Gastroesophageal sphincter (tissue), 4 donors: ENCODE measurements around the gene CSAD. TPM values are rescaled to one million over a fixed set of nuclear protein-coding genes. Genes with fewer than 3 reads are reported as not detected.

Experiments used
- ATAC-seq: fragments of 150-250 bp; one replicate; pipeline ENCODE4 v1.9.1; 2016; ENCODE audit warnings: mild to moderate bottlenecking, moderate library complexity
- H3K27ac ChIP-seq, 4 donors: fragments of 200-600 bp; sonication (generic) in 3 of 4; 1 replicate in 3 of 4; 2 replicates in 1 of 4; pipeline ENCODE4 v1.5.1; 2016 to 2019
- H3K27me3 ChIP-seq: fragments of 200-600 bp; sonication (generic); one replicate; pipeline ENCODE4 v1.5.1; 2019
- H3K36me3 ChIP-seq, 2 donors: fragments of 200-600 bp; sonication (generic); one replicate each; pipeline ENCODE4 v1.5.1; 2019; ENCODE audit warnings: control low read depth in 1 of 2
- H3K4me1 ChIP-seq, 3 donors: fragments of 200-600 bp; sonication (generic); 1 replicate in 2 of 3; 2 replicates in 1 of 3; pipeline ENCODE4 v1.5.1; 2016 to 2019; ENCODE audit warnings: control low read depth in 2 of 3
- H3K4me3 ChIP-seq, 2 donors: fragments of 200-600 bp; sonication (generic); one replicate each; pipeline ENCODE4 v1.5.1; 2019; ENCODE audit warnings: mild to moderate bottlenecking in 1 of 2, moderate library complexity in 1 of 2
- H3K9me3 ChIP-seq, 3 donors: fragments of 200-600 bp; sonication (generic); one replicate each; pipeline ENCODE4 v1.5.1; 2017 to 2019; ENCODE audit warnings: control low read depth in 2 of 3
- CTCF ChIP-seq, 4 experiments: fragments of 200-600 bp in 2 of 4; fragments of 450-650 bp in 2 of 4; sonication (generic) in 1 of 4; IDR thresholded peaks; one replicate each; pipeline ENCODE4 v1.5.1; 2017 to 2019; ENCODE audit warnings: antibody characterized with exemption in 4 of 4, mild to moderate bottlenecking in 2 of 4, moderate library complexity in 2 of 4
- EP300 ChIP-seq: sonication (generic); formaldehyde crosslinking; IDR thresholded peaks from one replicate; pipeline ENCODE4 v1.6.1; 2017; ENCODE audit warnings: antibody characterized with exemption, mild to moderate bottlenecking
- POLR2A ChIP-seq, 2 donors: fragments of 450-650 bp; IDR thresholded peaks; one replicate each; pipeline ENCODE4 v1.6.1; 2017; ENCODE audit warnings: antibody characterized with exemption in 2 of 2, mild to moderate bottlenecking in 2 of 2, moderate library complexity in 1 of 2
- POLR2AphosphoS5 ChIP-seq: sonication (generic); formaldehyde crosslinking; IDR thresholded peaks from one replicate; pipeline ENCODE4 v1.6.1; 2017; ENCODE audit warnings: antibody characterized with exemption
- WGBS, 2 donors: methylation state at CpG; one replicate each; pipeline ENCODE4 v1.1.5; 2018; ENCODE audit warnings: low coverage in 1 of 2; 5-methylcytosine and 5-hydroxymethylcytosine counted together
- total RNA-seq, 4 donors: library from RNA; depleted of rRNA; stranded (reverse); fragments of >200 nt; gene quantifications; one replicate each; pipeline ENCODE4 v1.1.0, GENCODE V29; 2016

CSAD gene
- total RNA-seq, 4 donors from 2014 or later: 11.3 to 47.5 (median 24.1) TPM

GRCh38 chr12:53223389-53224060, 42.8 kb upstream of the CSAD start:
- 3 to 15% methylated on average over 6 to 7 of the region's 16 CpGs for WGBS, 2 donors
- peaks cover 0 to 97% (median 44%) of the 10 kb centered on the region in 3 donors for H3K4me1 ChIP-seq
- no peaks in the 10 kb centered on the region for H3K27me3 ChIP-seq
- TF ChIP-seq POLR2A (IDR thresholded peaks at IDR 0.05) (no peak), CTCF (IDR thresholded peaks at IDR 0.05) (no peak), EP300 (no peak), POLR2AphosphoS5 (no peak)
- peaks cover 0 to 23% of the 10 kb centered on the region in 2 donors for H3K36me3 ChIP-seq
- H3K27ac ChIP-seq: peak overlapping the region; percentile 89 to 99 (median 96)
- no peak for ATAC-seq
- no peaks in the 10 kb centered on the region for H3K9me3 ChIP-seq
- no peak overlapping the region for H3K4me3 ChIP-seq

GRCh38 chr12:53222806-53223261, 42.1 kb upstream of the CSAD start:
- Histone ChIP-seq H3K4me3 (peak overlapping the region in 1 of 2 donors; percentile 71), H3K27ac (peak overlapping the region; percentile 89 to 99 (median 96)), H3K4me1 (peaks cover 0 to 97% (median 51%) of the 10 kb centered on the region in 3 donors), H3K9me3 (no peaks in the 10 kb centered on the region), H3K36me3 (peaks cover 0 to 21% of the 10 kb centered on the region in 2 donors), H3K27me3 (no peaks in the 10 kb centered on the region)
- no peak for ATAC-seq
- WGBS, 2 donors: 37 to 40% methylated on average over 1 to 2 of the region's 4 CpGs
- TF ChIP-seq CTCF (IDR thresholded peaks at IDR 0.05) (no peak), POLR2AphosphoS5 (no peak), POLR2A (IDR thresholded peaks at IDR 0.05) (no peak), EP300 (no peak)

- WGBS, 2 donors: 14 to 46% methylated on average over 3 to 4 of the region's 5 CpGs
- Histone ChIP-seq H3K36me3 (peaks cover 0 to 15% of the 10 kb centered on the region in 2 donors), H3K4me1 (peaks cover 0 to 97% (median 57%) of the 10 kb centered on the region in 3 donors), H3K4me3 (peak overlapping the region in 1 of 2 donors; percentile 71), H3K9me3 (no peaks in the 10 kb centered on the region), H3K27me3 (no peaks in the 10 kb centered on the region), H3K27ac (peak overlapping the region; percentile 89 to 99 (median 96))
- TF ChIP-seq EP300 (no peak), CTCF (IDR thresholded peaks at IDR 0.05) (no peak), POLR2AphosphoS5 (no peak), POLR2A (IDR thresholded peaks at IDR 0.05) (no peak)
- no peak for ATAC-seq
These were observed 41.5 kb upstream of the CSAD start for GRCh38 chr12:53222170-53222721.

- Histone ChIP-seq H3K36me3 (peaks cover 0 to 7% of the 10 kb centered on the region in 2 donors), H3K9me3 (no peaks in the 10 kb centered on the region), H3K4me1 (peaks cover 0 to 97% (median 64%) of the 10 kb centered on the region in 3 donors), H3K4me3 (peak overlapping the region; percentile 62 to 71), H3K27ac (peak overlapping the region; percentile 89 to 99 (median 96)), H3K27me3 (no peaks in the 10 kb centered on the region)
- WGBS, 2 donors: 0 to 3% methylated on average over 4 to 8 of the region's 72 CpGs
- peak; percentile 64 for ATAC-seq
- TF ChIP-seq POLR2AphosphoS5 (peak; percentile 39), POLR2A (IDR thresholded peaks at IDR 0.05) (peak; percentile 20 to 28), EP300 (no peak), CTCF (IDR thresholded peaks at IDR 0.05) (peak in 2 of 4 experiments; percentile 15 to 17)
These were observed 40.7 kb upstream of the CSAD start for GRCh38 chr12:53221203-53222080.
